Measurements from ENCODE around the gene TIMP3.

TIMP3 gene

GRCh38 chr22:32848226-32848625 lies 46.7 kb downstream of the TIMP3 start:
- H3K9ac ChIP-seq (ENCODE audit: low read depth, low read length), result no peak overlapping the region
- no peaks in the 10 kb centered on the region for H3K79me2 ChIP-seq (ENCODE audit: insufficient read depth, low read length)
- no peaks in the 10 kb centered on the region for H3K9me3 ChIP-seq (ENCODE audit: insufficient read depth, low read length, severe bottlenecking)
- H3K36me3 ChIP-seq (ENCODE audit: insufficient read depth, low read length), result no peaks in the 10 kb centered on the region
- H3K27me3 ChIP-seq (ENCODE audit: insufficient read depth, low read length, poor library complexity), result peaks cover 30% of the 10 kb centered on the region
- no peak for TF ChIP-seq CTCF (IDR thresholded peaks at IDR 0.05; ENCODE audit: borderline replicate concordance, extremely low read depth, low read length, poor library complexity, severe bottlenecking)
- TF ChIP-seq EZH2 (IDR thresholded peaks at IDR 0.05; ENCODE audit: borderline replicate concordance, low read depth, low read length, severe bottlenecking), result no peak
- no peak overlapping the region for H3K27ac ChIP-seq (ENCODE audit: low read length)
- no peak overlapping the region for H3K4me3 ChIP-seq (ENCODE audit: low read depth in 1 of 2, low read length in 2 of 2)
- 0 out of 2 replicates have a peak, but pooled peaks cover 4% of the 10 kb centered on the region for H4K20me1 ChIP-seq (ENCODE audit: insufficient read depth, low read length)
- DNase-seq (no peak), ATAC-seq (ENCODE audit: insufficient read depth, low read depth) (no peak)
- no peak overlapping the region for H3K4me2 ChIP-seq (ENCODE audit: insufficient read depth, low read length)
- no peaks in the 10 kb centered on the region for H3K4me1 ChIP-seq (ENCODE audit: insufficient read depth, low read length)
- H2AFZ ChIP-seq (ENCODE audit: low read depth, low read length), result no peak overlapping the region

GRCh38 chr22:32849501-32849900 lies 48.0 kb downstream of the TIMP3 start:
- no peaks in the 10 kb centered on the region for H3K36me3 ChIP-seq (ENCODE audit: insufficient read depth, low read length)
- DNase-seq, result no peak
- no peak for ATAC-seq (ENCODE audit: insufficient read depth, low read depth)
- H4K20me1 ChIP-seq (ENCODE audit: insufficient read depth, low read length), result 0 out of 2 replicates have a peak, but pooled peaks cover 4% of the 10 kb centered on the region
- peaks cover 18% of the 10 kb centered on the region for H3K27me3 ChIP-seq (ENCODE audit: insufficient read depth, low read length, poor library complexity)
- no peaks in the 10 kb centered on the region for H3K79me2 ChIP-seq (ENCODE audit: insufficient read depth, low read length)
- H3K4me1 ChIP-seq (ENCODE audit: insufficient read depth, low read length), result no peaks in the 10 kb centered on the region
- no peak overlapping the region for H3K4me2 ChIP-seq (ENCODE audit: insufficient read depth, low read length)
- no peak for TF ChIP-seq EZH2 (IDR thresholded peaks at IDR 0.05; ENCODE audit: borderline replicate concordance, low read depth, low read length, severe bottlenecking)
- no peak for TF ChIP-seq CTCF (IDR thresholded peaks at IDR 0.05; ENCODE audit: borderline replicate concordance, extremely low read depth, low read length, poor library complexity, severe bottlenecking)
- no peaks in the 10 kb centered on the region for H3K9me3 ChIP-seq (ENCODE audit: insufficient read depth, low read length, severe bottlenecking)
- H3K27ac ChIP-seq (ENCODE audit: low read length), result no peak overlapping the region
- H3K9ac ChIP-seq (ENCODE audit: low read depth, low read length), result no peak overlapping the region
- H3K4me3 ChIP-seq (ENCODE audit: low read depth in 1 of 2, low read length in 2 of 2), result no peak overlapping the region
- H2AFZ ChIP-seq (ENCODE audit: low read depth, low read length), result no peak overlapping the region

GRCh38 chr22:32850157-32850556 lies 48.7 kb downstream of the TIMP3 start:
- H3K9ac ChIP-seq (ENCODE audit: low read depth, low read length), result no peak overlapping the region
- ATAC-seq (ENCODE audit: insufficient read depth, low read depth) (no peak), DNase-seq (no peak)
- no peaks in the 10 kb centered on the region for H3K9me3 ChIP-seq (ENCODE audit: insufficient read depth, low read length, severe bottlenecking)
- no peaks in the 10 kb centered on the region for H3K79me2 ChIP-seq (ENCODE audit: insufficient read depth, low read length)
- no peaks in the 10 kb centered on the region for H3K36me3 ChIP-seq (ENCODE audit: insufficient read depth, low read length)
- H3K4me2 ChIP-seq (ENCODE audit: insufficient read depth, low read length), result no peak overlapping the region
- H4K20me1 ChIP-seq (ENCODE audit: insufficient read depth, low read length), result 0 out of 2 replicates have a peak, but pooled peaks cover 4% of the 10 kb centered on the region
- H2AFZ ChIP-seq (ENCODE audit: low read depth, low read length), result no peak overlapping the region
- peaks cover 18% of the 10 kb centered on the region for H3K27me3 ChIP-seq (ENCODE audit: insufficient read depth, low read length, poor library complexity)
- H3K27ac ChIP-seq (ENCODE audit: low read length), result no peak overlapping the region
- H3K4me3 ChIP-seq (ENCODE audit: low read depth in 1 of 2, low read length in 2 of 2), result no peak overlapping the region
- TF ChIP-seq EZH2 (IDR thresholded peaks at IDR 0.05; ENCODE audit: borderline replicate concordance, low read depth, low read length, severe bottlenecking), result no peak
- TF ChIP-seq CTCF (IDR thresholded peaks at IDR 0.05; ENCODE audit: borderline replicate concordance, extremely low read depth, low read length, poor library complexity, severe bottlenecking), result no peak
- H3K4me1 ChIP-seq (ENCODE audit: insufficient read depth, low read length), result no peaks in the 10 kb centered on the region
